Fibroblast of peridontal ligament (primary cell): Measurements from ENCODE around the gene ZC2HC1C.

ENCODE experiments used
- DNase-seq: peaks from one replicate; pipeline ENCODE4 v3.0.0-alpha.2; 2010; ENCODE audit errors: extremely low read depth

ZC2HC1C gene, protein sequence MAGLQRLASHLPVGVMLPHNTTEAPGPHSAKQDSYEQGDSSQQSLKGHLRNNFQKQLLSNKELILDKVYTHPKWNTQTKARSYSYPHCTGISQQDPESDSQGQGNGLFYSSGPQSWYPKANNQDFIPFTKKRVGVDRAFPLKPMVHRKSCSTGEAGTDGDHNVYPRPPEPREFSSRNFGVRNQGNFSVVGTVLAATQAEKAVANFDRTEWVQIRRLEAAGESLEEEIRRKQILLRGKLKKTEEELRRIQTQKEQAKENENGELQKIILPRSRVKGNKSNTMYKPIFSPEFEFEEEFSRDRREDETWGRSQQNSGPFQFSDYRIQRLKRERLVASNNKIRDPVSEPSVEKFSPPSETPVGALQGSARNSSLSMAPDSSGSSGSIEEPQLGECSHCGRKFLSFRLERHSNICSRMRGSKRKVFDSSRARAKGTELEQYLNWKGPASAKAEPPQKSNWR

DNA sequence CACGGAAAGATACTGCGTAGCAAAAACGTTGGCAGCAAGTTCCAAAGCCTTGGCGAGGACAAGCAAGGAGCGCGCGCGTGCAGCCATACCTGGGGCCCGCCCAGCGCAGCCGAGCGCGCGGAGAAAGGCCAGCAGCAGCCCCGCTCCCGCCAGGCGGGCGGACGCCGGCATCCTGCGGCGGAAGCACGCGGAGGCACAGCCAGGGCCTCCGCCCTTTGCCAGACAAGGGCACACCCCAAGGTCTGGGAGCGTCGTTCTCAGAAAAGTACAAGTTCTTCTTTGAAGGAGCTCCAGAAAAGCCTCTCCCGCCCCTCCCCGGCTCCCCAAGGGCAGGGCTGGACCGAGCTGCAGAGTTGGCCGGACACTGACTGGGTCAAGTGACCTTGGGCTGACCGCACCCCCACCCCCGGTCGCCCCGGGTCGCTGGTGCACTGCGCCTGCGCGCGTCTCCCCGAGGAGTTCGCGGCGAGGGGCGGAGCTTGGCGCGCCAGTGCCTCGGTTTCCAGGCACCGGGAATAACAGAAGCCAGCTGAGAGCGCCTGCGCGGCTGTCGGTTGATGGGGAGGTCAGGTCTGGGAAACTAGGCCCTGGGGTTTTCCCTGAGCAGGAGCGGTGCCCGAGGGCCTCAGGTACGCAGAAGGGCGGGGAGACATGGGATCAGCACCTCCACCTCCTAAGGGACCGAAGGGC lies at the start of gene ZC2HC1C:
ZC2HC1C (plus strand) TSS at position 521 of the 690 bp plus-strand sequence. CDS start 933 bp downstream, outside the sequence.
- peak; percentile 82 for DNase-seq

DNA sequence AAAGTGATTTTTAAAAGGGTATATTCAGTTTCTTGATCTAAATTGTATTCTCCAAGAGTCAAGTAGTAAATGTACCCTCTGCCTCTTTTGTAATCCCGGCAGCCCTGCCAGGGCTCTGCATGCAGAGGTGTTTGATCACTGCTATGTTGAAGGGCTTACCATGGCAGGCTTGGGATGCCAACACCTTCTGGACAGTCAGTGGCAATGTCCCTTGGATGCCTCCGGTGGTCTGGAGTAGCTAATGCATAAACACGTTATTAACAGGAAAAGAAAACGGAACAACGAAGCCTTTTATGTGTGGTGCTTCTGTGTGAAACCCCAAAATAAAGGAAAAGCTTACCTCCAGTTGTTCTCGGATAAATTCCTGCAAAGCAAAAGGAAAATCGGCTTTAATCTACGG lies 46.8 kb upstream of the ZC2HC1C start:
- DNase-seq: no peak

DNA sequence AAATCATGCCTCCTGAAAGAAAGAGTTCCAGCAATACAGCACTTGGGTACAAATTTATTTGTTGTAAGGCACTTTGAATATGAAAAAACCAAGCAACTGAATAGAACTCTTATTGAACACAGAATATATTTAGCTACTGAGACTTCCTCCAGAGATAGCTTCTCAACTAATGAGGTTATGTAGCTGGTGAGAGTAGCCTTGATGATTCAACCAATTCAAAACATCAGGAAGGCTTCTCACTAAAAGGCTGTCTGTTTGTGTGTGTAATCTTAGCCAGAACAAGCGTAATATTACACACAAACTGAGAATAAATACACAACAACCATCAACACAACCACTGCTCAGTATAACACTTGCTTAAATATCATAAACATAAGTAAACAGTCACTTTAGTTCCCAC lies 46.3 kb upstream of the ZC2HC1C start:
- DNase-seq: peak; percentile 33

DNA sequence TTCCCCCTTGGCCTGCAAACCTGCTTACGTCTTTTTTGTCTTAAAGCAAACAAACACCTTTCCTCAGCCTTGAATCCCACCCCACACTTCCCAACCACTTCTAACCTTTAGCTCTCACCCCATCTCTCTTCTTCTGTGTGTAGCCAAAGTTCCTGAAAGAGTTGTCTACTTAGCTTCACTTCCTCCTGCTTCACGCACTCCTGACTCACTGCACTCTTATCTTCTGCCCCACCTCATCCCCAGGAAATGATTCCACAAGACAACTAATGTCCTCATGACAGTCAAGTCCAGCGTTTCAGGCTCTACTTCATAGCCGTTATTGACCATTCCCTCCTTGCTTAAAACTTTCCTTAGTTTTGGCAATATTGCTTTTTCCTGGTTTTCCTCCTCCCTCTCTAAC lies 44.4 kb upstream of the ZC2HC1C start:
- no peak for DNase-seq

DNA sequence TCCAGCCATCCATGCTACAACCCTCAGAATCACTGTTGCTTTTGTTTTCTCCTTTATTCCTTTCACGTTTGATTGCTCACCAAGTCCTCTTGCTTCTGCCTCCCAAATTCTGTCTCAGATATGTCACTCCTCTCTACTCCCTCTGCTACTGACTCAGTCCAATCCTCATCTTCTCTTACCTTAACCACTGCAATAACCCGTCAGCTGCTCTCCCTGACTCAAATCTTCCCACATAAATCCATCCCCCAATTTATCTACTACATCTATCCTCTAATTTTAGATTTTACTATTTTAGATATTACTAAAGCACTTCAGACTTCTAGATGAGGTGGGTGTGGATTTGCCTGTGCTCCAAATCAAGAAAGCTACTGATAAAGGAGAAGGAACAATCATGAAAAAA lies 43.6 kb upstream of the ZC2HC1C start:
- no peak for DNase-seq

DNA sequence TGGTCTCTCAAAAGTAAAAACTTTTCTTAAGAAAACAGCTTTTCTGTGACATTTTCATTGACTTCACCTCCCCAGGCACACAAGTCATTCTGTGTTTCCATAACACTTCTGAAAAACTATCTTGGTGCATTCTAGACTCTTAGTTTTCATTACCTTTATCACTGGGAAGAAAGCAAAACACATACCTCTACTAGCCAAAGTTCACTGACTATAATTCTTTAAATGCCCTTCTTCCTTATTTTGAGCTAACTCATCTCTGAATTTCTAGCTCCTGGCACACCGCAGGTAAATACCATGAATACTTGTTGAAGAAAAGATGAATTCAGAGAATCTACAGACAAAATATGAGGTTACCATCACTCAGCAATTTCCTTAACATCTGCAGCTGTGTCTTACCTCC lies 39.3 kb upstream of the ZC2HC1C start:
- no peak for DNase-seq

DNA sequence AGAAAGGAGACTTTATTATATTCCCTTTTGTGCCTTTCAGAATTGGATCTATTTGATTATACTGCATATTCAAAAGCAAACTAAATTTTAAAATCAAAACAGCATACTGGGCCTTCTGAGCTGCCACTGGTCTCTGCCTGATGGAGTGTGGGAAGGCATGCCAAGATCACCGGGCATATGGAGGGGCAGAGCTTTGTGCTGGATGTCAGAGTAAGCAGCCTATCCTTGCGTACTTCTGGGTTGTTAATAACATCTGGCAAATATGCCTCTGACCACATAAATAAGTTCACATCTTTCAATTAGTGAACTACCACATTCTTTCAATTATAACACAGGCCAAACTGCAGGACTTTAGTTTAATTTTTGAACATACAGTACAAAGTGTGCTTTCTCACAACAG lies 36.5 kb upstream of the ZC2HC1C start:
- no peak for DNase-seq

DNA sequence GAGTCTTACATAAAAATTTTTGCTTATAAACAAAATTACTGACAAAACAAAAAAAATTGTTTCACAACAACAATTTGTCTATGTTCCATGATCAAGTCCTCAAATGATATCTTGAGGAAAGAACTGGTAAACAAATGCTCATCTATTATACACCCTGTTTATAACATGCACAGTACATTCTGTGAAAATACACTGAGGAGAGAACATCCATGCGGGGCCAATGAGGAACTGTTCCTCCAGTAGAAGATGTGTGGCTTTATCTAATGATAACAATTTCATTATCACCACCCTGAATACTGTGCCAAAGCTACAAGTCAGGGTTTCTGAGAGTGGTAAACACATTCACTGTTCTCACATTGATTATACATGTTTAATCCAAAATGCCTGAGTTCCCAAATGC lies 28.9 kb upstream of the ZC2HC1C start:
- DNase-seq: no peak

DNA sequence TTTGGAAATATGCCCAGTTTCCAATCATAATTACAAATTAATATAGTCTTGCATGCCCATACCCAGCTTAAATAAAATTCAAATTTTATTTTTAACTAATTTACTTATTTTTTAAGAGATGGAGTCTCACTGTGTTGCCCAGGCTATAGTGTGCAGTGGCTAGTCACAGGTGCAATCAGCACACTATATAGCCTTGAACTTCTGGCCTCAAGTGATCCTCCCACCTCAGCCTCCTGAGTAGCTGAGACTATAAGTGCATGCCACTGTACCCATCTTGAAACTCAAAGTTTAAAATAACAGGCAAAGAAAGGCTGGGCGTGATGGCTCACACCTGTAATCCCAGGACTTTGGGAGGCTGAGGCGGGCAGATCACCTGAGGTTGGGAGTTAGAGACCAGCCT lies 28.5 kb upstream of the ZC2HC1C start:
- DNase-seq: no peak

DNA sequence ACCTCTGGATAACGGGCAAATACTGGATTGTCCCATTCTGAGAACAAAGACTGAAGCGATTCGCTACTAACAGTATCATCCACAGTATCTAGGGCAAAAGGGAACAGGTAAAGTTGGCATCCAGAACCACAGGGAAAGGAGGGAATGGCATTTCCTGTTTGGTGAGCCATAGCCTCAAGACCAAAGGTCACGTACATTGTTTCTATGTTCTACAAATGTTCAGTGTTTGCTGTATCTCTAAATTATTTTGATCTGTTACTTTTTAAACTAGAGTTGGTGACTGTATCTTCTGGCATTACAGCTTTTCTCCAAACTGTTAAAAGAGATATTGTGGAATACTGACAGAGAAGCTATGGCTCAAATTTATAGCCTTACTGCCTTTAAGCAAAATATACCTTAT lies 27.8 kb upstream of the ZC2HC1C start:
- no peak for DNase-seq

DNA sequence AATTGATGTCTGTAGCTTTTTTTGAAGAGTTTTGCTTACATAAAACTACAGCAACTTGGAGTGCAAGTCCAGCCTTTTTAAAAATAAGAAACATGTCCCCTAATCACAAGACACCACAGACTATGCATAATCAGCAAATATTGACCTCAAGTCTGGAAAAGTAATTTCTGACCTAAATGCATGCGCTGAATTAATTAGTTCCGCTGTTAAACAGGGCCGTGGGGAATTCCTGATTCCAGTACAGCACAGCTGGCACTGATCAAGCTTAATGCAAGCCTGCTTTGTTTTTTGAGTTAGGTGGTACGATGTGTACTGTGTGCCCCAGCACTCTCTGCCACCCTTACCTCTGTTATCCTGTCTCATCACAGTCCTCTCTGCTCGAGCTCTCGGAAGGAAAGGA lies 27.4 kb upstream of the ZC2HC1C start:
- peak; percentile 54 for DNase-seq

DNA sequence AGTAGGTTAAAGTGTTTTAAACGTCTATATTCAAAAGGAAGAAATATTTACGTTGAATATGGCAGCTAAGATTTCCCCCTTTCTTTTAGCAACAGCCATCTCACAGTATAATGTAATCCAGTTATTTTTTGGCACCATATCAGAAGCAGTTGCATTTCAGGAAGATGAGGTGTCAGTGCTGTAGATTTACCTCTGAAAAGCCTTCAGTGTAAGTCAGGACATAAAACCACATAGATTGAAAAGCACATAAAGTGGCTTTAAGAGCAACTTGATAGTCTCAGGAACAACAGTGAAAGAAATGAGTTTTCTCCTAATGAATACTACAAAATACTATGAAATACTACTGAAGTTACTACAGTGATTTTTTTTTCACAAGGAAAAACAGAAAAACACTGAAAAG lies 25.1 kb upstream of the ZC2HC1C start:
- DNase-seq: peak; percentile 55

DNA sequence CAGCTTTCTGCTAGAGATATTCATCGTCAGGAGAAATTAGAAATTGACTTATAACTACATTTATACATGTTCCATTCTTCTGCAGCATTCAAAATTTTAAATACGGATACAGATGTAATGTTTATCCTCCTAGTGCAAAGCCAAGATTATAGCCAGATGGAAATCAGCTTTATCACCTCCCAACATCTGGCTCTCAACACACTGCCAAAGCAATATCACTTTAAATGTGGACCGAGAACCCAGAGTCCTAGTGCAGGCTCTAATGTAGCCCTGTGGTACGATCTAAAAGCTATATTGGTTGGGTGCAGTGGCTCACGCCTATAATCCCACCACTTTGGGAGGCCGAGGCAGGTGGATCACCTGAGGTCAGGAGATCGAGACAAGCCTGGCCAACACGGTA lies 24.7 kb upstream of the ZC2HC1C start:
- DNase-seq: peak; percentile 35

DNA sequence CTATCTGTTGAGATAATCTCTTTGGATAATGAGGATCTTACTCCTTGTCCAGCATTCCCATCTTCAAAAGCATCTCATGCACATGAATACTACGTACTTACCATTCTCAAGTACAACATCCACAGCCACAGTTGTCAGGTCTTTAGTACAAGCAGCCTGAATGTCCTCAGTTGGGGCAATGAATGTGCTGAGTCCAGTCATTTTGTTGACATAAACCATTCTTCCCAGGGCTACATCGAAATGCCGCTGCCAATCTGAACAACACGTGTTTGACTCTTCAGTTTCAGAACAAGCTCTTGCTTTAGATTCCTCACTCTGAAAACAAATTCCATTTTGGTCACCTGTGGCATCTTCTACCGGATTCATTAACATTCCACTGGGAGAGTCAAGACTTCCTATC lies 23.2 kb upstream of the ZC2HC1C start:
- DNase-seq: no peak

DNA sequence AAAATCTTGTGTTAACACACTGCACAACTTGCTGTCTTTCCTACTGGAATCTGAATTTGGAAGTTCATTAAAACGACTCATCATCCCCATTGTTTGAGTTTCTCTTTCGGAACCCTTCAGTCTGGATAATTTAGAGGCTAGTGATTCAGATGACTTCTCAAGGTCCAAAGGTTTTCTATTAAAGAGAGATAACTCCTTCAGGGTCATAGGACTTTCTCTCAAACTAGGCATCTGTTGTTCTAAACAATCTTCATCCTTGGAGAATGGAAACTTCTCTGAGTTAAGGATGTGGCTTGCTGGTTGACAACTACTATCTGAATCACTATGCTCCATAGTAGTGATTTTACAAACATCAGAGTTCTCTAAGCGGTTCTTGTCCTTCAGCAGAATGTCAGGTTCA lies 22.5 kb upstream of the ZC2HC1C start:
- DNase-seq: peak; percentile 27

DNA sequence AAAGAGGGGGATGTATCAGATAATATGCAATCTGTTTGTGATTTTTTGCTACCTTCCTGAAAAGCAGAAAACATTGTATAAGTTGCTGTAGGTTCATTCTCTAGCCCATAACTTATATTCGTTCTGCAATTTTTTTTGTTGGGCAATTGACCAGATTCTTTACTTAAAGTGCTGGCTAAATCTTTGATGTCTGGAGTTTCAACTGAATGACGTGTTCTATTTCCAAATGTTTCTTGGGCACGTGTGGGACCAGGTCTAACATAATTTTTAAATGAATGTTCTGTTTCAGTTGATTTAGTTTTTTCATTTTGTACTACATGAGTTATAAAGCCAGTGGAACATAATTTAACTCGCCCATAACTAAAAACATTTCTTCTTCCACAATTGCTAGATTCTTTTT lies 21.9 kb upstream of the ZC2HC1C start:
- DNase-seq: peak; percentile 26

DNA sequence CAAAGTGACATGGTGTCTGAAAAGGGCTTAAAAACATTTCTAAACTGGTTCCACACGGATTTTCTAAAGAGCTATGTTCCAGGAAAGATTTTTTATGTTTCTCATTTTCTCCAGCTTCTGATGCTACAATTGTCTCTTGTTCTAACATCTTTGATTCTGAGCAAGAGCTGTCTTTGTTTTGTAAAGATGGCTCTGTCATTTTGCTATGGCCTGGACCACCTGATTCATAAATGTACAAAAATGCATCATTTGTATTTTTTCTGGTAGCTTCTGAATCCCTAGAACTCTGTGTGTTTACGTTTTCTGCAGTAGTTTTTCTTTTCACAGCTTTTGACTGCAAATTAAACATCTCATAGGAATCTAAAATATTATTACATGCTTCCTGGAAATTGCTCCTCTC lies 21.3 kb upstream of the ZC2HC1C start:
- DNase-seq: no peak

DNA sequence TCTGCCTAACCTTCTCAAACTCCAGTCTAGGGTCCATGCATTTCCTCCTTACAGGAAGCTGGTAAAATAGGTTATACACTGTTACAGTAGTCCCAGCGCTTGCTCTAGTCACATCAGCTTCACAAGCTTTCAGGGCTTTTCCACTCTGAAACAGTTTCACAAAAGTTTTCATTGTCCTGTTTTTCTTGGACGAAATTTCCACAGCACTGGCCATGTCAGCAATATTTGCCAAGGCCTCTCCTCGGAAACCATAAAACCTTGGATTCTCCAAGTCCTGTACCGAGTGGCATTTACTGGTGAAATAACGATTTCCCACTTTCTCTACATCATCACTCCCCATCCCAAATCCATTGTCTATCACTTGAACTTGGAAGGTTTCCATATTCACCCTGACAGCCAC lies 20.3 kb upstream of the ZC2HC1C start:
- no peak for DNase-seq

DNA sequence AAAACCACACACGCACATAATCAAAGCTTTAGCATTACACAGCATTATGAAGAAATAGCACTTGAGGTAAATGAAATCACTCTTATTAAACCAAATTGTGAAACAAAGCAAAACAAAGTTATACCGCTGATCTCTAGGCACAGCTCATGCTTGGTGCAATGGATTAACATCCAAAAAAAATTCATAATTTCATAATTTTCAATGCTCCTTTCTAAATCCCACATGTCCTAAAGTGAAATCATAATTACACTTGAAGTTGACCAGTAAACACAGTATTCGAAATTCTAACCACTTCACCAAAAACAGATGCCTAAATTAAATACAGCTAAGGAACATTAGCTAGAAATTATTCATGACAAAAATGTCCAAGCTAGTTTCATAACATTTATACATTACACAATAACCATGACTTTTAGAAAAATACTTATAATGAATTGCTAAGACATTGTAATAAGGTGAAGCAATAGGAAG lies 19.7 kb upstream of the ZC2HC1C start:
- DNase-seq: peak; percentile 97

DNA sequence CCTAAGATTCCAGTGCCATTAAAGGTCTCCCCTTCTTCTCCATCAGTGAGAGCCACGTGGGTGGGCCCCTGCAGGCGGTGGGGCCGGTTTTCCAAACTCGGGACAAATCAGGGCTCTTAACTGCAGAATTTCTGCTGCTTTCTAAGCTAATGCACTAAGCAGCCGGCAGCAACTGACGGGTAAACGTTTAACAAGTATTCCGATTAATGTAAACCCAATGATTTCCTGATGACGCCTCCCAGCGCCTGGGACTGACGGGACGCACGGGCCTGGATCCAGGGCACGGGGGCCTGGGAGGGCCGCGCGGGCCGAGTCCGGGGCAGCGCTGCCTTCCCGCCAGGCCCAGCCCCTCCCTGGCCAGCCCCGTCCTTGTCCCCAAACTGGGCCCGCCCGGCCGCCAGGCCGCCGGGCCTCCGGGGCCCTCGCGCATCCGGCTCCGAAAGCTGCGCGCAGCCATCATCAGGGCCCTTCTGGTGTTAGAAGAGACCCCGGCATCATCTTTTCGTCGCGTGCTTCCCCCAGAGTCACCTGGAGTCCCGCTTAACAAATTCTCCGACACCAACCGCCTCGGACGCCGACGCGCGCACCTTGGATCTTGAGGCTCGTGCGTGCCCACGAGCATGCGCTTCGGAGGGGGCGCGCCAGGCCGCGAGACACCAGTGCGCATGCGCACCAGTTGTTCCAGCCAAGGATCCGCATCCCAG lies 18.4 kb upstream of the ZC2HC1C start, which contains the start of gene MLH3:
MLH3 (minus strand) TSS at position 616 of the 704 bp plus-strand sequence. CDS start 1,812 bp downstream, outside the sequence.
- peak; percentile 74 for DNase-seq

DNA sequence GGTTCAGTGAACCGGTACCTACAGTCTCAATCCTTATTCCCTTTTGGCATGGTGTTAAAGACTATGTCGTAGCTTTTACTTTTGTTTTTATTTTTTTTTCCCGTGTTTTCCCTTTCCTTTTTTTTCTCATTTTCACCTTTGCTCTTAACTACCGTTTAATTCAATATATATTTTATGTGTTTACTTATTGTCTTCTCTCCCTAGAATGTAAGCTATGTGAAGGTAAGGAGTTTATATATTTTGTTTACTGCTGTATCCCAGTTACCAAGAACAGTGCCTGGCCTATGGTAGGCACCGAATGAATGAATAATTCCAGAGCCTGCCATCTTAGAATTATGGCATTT lies 17.9 kb upstream of the ZC2HC1C start:
- no peak for DNase-seq
